GM12892 (cell line): ENCODE data around the gene MTERF1.

Experiments
- POLR2A ChIP-seq: IDR thresholded peaks from 2 replicates; pipeline ENCODE4 v1.6.1; 2011; ENCODE audit warnings: low read depth, low read length, control low read depth
- POLR2AphosphoS5 ChIP-seq: IDR thresholded peaks from 2 replicates; pipeline ENCODE4 v1.6.1; 2011; ENCODE audit warnings: low read depth, low read length, control low read depth

DNA sequence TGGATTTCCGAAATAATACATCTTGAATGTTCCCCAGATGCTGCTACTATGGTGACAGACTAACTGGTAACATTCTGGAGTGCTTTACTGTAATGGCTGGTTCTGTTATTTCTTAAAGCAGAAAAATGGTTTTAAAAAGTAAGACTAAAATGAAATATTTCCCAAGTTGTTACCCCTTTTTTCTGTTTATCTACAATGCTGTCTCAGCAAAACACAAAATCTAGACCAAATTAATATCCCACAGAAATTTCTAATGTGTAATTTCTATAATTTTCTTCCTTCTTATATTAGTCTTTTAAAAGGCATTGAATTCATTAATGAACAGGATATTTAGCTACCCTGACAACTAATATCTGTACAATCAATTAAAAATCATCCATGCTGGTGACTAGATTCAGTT is 19.1 kb upstream of the MTERF1 start:
- TF ChIP-seq POLR2AphosphoS5: no peak
- no peak for TF ChIP-seq POLR2A
